ENCODE results near the gene MICB. TPM values are rescaled to one million over a fixed set of nuclear protein-coding genes. Genes with fewer than 3 reads are reported as not detected.

The MICB gene
- total RNA-seq, 1 donor from 2014 or later = 55.3 TPM

DNA sequence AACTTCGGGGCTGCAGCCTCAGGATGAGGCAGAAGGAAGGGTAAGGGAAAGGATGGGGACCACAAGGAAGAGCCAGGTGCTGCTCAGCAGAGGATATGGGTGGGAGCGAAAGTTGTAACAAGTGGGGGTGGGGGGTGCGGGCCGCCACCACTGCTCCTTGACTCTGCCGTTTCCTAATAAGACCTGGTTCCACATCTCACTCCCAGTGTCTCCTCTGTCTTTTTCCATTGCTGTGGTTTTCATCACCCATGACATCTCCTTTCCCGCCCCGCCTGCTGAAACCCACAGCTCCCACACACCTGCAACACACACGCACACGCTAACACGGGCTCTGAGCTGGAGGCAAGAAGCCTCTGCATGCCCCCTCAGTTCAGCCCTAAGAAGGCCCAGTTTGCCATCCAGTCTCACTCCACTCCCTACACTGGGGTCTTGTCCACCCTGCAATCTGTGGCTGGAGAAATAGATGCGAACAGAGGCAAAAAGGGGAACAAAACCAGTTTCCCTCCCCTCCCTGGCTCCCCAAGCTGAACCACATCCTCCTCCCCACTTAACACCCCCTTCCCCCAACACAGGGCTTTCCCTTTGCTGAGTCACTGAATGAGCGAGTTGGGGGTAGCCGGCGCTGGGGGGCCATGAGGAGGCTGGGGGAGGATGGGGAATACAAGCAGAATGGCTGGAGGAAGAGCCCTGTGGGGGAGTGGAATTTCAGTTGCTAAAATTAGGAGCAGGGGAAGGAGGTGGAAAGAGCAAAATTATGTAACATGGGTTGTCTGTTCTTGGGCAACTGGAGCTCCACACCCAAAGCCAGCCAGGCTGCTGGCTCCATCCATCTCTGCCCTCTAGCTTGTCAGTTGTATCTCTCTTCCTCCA lies 60.9 kb downstream of the MICB start:
- intact Hi-C loops (cut with micrococcal nuclease) = loop anchor here (1.0 kb wide), 1 partner anchor 12 kb away; the partner anchor contains the start of gene NFKBIL1

DNA sequence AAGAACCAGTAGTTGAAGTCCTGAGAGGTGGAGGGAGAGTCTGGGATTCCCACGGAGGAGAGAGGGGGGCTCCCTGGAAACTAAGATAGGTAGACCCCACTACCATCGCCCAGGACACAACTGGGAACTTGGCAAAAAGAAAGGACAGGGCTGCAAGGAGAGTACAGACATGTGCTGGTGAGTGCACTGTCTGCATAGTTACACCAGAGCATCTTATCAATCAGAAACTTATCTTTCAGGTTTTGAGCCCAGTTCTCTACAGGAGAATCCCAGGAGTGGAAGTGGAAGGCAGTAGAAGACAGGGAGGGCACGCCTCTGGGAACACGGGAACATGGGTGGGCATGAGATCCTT lies 61.6 kb downstream of the MICB start:
- intact Hi-C loops (cut with micrococcal nuclease) = loop anchor here (1.0 kb wide), 1 partner anchor 12 kb away; the partner anchor contains the start of gene NFKBIL1

DNA sequence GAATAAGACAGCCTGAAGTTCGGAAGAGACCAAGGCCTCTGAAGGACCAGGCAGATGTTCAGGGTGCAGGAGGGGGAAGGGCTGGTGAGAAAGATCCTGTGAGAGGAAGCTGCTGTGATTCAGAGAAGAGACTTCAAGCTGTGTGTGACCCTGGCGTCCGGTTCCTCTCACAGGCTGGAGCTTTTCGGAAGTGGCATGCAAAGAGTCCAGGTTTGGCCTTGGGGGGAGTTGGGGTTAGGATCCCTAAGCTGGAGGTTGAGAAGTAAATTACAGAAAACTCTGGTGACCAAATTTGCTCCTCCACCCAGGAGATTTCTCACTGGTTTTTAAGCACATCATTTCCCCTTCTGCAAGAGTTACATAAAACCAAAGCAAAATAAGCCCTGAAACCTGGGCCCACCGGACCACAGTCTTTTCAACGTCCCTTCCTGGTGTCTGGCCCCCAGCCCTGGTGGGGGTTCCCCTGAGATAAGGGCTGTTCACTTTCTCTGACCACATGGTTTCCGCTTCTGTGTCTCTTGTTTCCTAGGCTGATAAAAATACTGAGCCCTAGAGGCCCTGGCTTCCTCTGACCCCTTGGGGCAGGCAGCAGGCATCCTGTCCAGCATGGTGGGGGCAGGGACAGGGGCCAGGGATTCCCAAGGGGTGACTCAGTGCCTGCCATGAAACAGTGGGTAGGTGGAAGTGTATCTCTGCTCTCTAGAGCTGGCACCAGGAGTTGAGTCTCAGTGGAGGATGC lies 62.2 kb downstream of the MICB start:
- intact Hi-C loops (cut with micrococcal nuclease) = loop anchor here (1.0 kb wide), 3 partner anchors 8 to 13 kb away; partner anchors contain the start of genes LTA and NFKBIL1

DNA sequence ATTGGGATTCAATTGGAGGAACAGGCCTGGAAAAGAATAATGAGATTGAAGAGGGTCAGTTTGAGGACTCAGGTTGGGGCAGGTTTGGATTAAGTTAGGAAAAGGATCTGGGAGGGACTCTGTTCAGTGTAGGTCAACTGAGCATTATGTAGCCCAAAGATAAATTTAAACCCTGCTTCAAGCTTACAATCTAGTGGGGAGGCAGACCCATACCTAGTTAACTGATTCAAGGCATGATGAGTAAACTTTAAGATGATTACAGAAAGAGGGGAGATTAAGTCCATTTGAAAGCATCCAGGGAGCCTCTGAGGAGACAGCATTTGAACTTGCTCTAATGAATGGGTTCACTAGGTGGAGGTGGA lies 62.7 kb downstream of the MICB start:
- intact Hi-C loops (cut with micrococcal nuclease) = loop anchor here (1.0 kb wide), 2 partner anchors 8 to 12 kb away; partner anchors contain the start of gene LTA

Other genes with a start within 250 kb of the MICB start
- 1,723 and 1,765 TPM in 2 replicates for gene HLA-C, start 226.1 kb upstream of the MICB start, total RNA-seq
- 6,139 and 6,208 TPM in 2 replicates for gene HLA-B, start 141.0 kb upstream of the MICB start, total RNA-seq
- gene MICA, start 94.5 kb upstream of the MICB start, total RNA-seq = 12.4 and 12.8 TPM in 2 replicates
- not detected in 2 replicates for gene MCCD1, start 30.8 kb downstream of the MICB start, total RNA-seq
- 422 and 431 TPM in 2 replicates for gene DDX39B, start 43.9 kb downstream of the MICB start, total RNA-seq
- gene ATP6V1G2, start 48.5 kb downstream of the MICB start, total RNA-seq = 1.2 and 1.4 TPM in 2 replicates
- gene NFKBIL1, start 49.5 kb downstream of the MICB start, total RNA-seq = 14.5 and 16.4 TPM in 2 replicates
- gene LTA, start 74.1 kb downstream of the MICB start, total RNA-seq = 204 and 212 TPM in 2 replicates
- 171 and 172 TPM in 2 replicates for gene TNF, start 77.4 kb downstream of the MICB start, total RNA-seq
- 2,430 and 2,468 TPM in 2 replicates for gene LTB, start 84.3 kb downstream of the MICB start, total RNA-seq
- 149 and 171 TPM in 2 replicates for gene LST1, start 88.1 kb downstream of the MICB start, total RNA-seq
- 48.5 and 52.7 TPM in 2 replicates for gene NCR3, start 94.9 kb downstream of the MICB start, total RNA-seq
- gene AIF1, start 117.1 kb downstream of the MICB start, total RNA-seq = 47.7 and 54.0 TPM in 2 replicates
- gene PRRC2A, start 122.6 kb downstream of the MICB start, total RNA-seq = 230 and 237 TPM in 2 replicates
- gene BAG6, start 154.5 kb downstream of the MICB start, total RNA-seq = 262 and 284 TPM in 2 replicates
- 1.9 and 2.0 TPM in 2 replicates for gene APOM, start 157.7 kb downstream of the MICB start, total RNA-seq
- gene C6orf47, start 162.6 kb downstream of the MICB start, total RNA-seq = 24.7 and 25.7 TPM in 2 replicates
- gene GPANK1, start 166.9 kb downstream of the MICB start, total RNA-seq = 29.3 and 30.0 TPM in 2 replicates
- gene CSNK2B, start 167.9 kb downstream of the MICB start, total RNA-seq = 219 and 224 TPM in 2 replicates
- 27.5 and 29.1 TPM in 2 replicates for gene LY6G5B, start 171.8 kb downstream of the MICB start, total RNA-seq
- 6.3 TPM in 2 replicates for gene LY6G5C, start 182.9 kb downstream of the MICB start, total RNA-seq
- 53.6 and 59.7 TPM in 2 replicates for gene ABHD16A, start 205.2 kb downstream of the MICB start, total RNA-seq
- gene LY6G6F, start 208.7 kb downstream of the MICB start, total RNA-seq = not detected in 2 replicates
- gene LY6G6D, start 217.2 kb downstream of the MICB start, total RNA-seq = not detected in 2 replicates
- 0.41 TPM in 1 of 2 replicates, not detected in the other for gene LY6G6C, start 223.6 kb downstream of the MICB start, total RNA-seq
- gene MPIG6B, start 225.2 kb downstream of the MICB start, total RNA-seq = not detected in 2 replicates
- 12.2 and 14.4 TPM in 2 replicates for gene DDAH2, start 231.2 kb downstream of the MICB start, total RNA-seq
- 517 and 529 TPM in 2 replicates for gene CLIC1, start 238.4 kb downstream of the MICB start, total RNA-seq
- gene MSH5, start 241.9 kb downstream of the MICB start, total RNA-seq = 47.8 and 51.5 TPM in 2 replicates

All from T-helper 1 cell treated with Interleukin-12 subunit alpha and Interleukin-12 subunit beta and Interleukin-4 antibody, amounts not matched to agents 30 ng/mL and 1 ng/mL, for 36 hours (primary cell).